Osteoblast (primary cell): ENCODE results near the gene TBXAS1. TPM values are rescaled to one million over a fixed set of nuclear protein-coding genes. Genes with fewer than 3 reads are reported as not detected.

Source experiments
- DNase-seq: peaks from one replicate; pipeline ENCODE4 v3.0.0; 2011; ENCODE audit warnings: low spot score, mixed read lengths; ENCODE audit not compliant: insufficient read length; ENCODE audit errors: missing footprints
- H2AFZ ChIP-seq: 2 replicates; pipeline ENCODE4 v1.6.0; 2011; ENCODE audit warnings: mild to moderate bottlenecking, low read length
- H3K27ac ChIP-seq: 2 replicates; pipeline ENCODE4 v1.5.1; 2011; ENCODE audit warnings: mild to moderate bottlenecking, low read depth, low read length, moderate library complexity
- H3K27me3 ChIP-seq: 2 replicates; pipeline ENCODE4 v1.6.0; 2012; ENCODE audit warnings: mild to moderate bottlenecking, control low read depth, inconsistent platforms, low read length, moderate library complexity; ENCODE audit not compliant: insufficient read depth
- H3K36me3 ChIP-seq: 2 replicates; pipeline ENCODE4 v1.5.1; 2011; ENCODE audit warnings: mild to moderate bottlenecking, low read length, control low read depth, moderate library complexity; ENCODE audit not compliant: insufficient read depth
- H3K4me1 ChIP-seq: 2 replicates; pipeline ENCODE4 v1.5.1; 2011; ENCODE audit warnings: mild to moderate bottlenecking, low read length, control low read depth, moderate library complexity; ENCODE audit not compliant: insufficient read depth
- H3K4me2 ChIP-seq: 2 replicates; pipeline ENCODE4 v1.6.0; 2011; ENCODE audit warnings: mild to moderate bottlenecking, low read length; ENCODE audit not compliant: insufficient read depth
- H3K4me3 ChIP-seq: fragments of 200-600 bp; sonication (generic); 3 replicates; pipeline ENCODE4 v1.5.1; 2012; ENCODE audit warnings: mild to moderate bottlenecking, low read length, inconsistent platforms; ENCODE audit not compliant: insufficient read depth
- H3K79me2 ChIP-seq: 2 replicates; pipeline ENCODE4 v1.6.0; 2012; ENCODE audit warnings: mild to moderate bottlenecking, low read length, control low read depth, inconsistent platforms; ENCODE audit not compliant: insufficient read depth
- H3K9me3 ChIP-seq: 2 replicates; pipeline ENCODE4 v1.5.1; 2011; ENCODE audit warnings: low read depth, low read length, control low read depth
- H4K20me1 ChIP-seq: 2 replicates; pipeline ENCODE4 v1.6.0; 2012; ENCODE audit warnings: mild to moderate bottlenecking, low read length, control low read depth; ENCODE audit not compliant: insufficient read depth
- CTCF ChIP-seq: IDR thresholded peaks from 2 replicates; pipeline ENCODE4 v1.5.1; 2011; ENCODE audit warnings: mild to moderate bottlenecking, low read depth, low read length, moderate library complexity; ENCODE audit errors: extremely low read depth
- total RNA-seq: library from RNA; depleted of rRNA; stranded (reverse); fragments of >200 nt; gene quantifications from 2 replicates; pipeline ENCODE4 v1.2.3, GENCODE V29; 2012

Gene TBXAS1
- total RNA-seq, 1 donor = 0.72 TPM

- H4K20me1 ChIP-seq = no peaks in the 10 kb centered on the region
- no peak for TF ChIP-seq CTCF
- H3K36me3 ChIP-seq = no peaks in the 10 kb centered on the region
- peak overlapping the region; percentile 52 for H3K27ac ChIP-seq
- H3K79me2 ChIP-seq = peaks cover 13% of the 10 kb centered on the region
- H3K4me2 ChIP-seq = peak overlapping the region; percentile 81
- peaks cover 33% of the 10 kb centered on the region for H3K4me1 ChIP-seq
- no peak overlapping the region for H2AFZ ChIP-seq
- H3K27me3 ChIP-seq = no peaks in the 10 kb centered on the region
- peak overlapping the region; percentile 85 for H3K4me3 ChIP-seq
- H3K9me3 ChIP-seq = no peaks in the 10 kb centered on the region
- no peak for DNase-seq
These were observed 231.9 kb downstream of the TBXAS1 start for GRCh38 chr7:140060788-140061606.

GRCh38 chr7:140061607-140061930 is 232.5 kb downstream of the TBXAS1 start:
- no peak for TF ChIP-seq CTCF
- Histone ChIP-seq H3K4me2 (peak overlapping the region; percentile 81), H3K36me3 (no peaks in the 10 kb centered on the region), H4K20me1 (no peaks in the 10 kb centered on the region), H3K4me1 (peaks cover 33% of the 10 kb centered on the region), H3K4me3 (peak overlapping the region; percentile 85), H3K27me3 (no peaks in the 10 kb centered on the region), H2AFZ (no peak overlapping the region), H3K27ac (peak overlapping the region; percentile 52), H3K79me2 (peaks cover 13% of the 10 kb centered on the region), H3K9me3 (no peaks in the 10 kb centered on the region)
- DNase-seq = no peak

GRCh38 chr7:140062118-140062527 is 233.1 kb downstream of the TBXAS1 start:
- no peak for TF ChIP-seq CTCF
- Histone ChIP-seq H3K36me3 (no peaks in the 10 kb centered on the region), H3K79me2 (peaks cover 12% of the 10 kb centered on the region), H3K27me3 (no peaks in the 10 kb centered on the region), H3K4me3 (peak overlapping the region; percentile 85), H2AFZ (peak overlapping the region; percentile 92), H3K9me3 (no peaks in the 10 kb centered on the region), H4K20me1 (no peaks in the 10 kb centered on the region), H3K4me2 (peak overlapping the region; percentile 81), H3K27ac (peak overlapping the region; percentile 78), H3K4me1 (peaks cover 33% of the 10 kb centered on the region)
- no peak for DNase-seq

- Histone ChIP-seq H3K36me3 (no peaks in the 10 kb centered on the region), H3K27ac (peak within 1 kb of the TSS; percentile 78), H3K4me1 (peaks cover 33% of the 10 kb centered on the region), H3K4me3 (peak within 1 kb of the TSS; percentile 85), H3K9me3 (no peaks in the 10 kb centered on the region), H3K4me2 (peak within 1 kb of the TSS; percentile 81), H3K27me3 (no peaks in the 10 kb centered on the region), H3K79me2 (peaks cover 6% of the 10 kb centered on the region), H4K20me1 (no peaks in the 10 kb centered on the region), H2AFZ (peak within 1 kb of the TSS; percentile 92)
- peak; percentile 95 for DNase-seq
- TF ChIP-seq CTCF = no peak
These were observed 233.7 kb downstream of the TBXAS1 start, which contains the start of gene PARP12 for GRCh38 chr7:140062528-140063299. Gene PARP12 (minus strand): TSS chr7:140062951. CDS start chr7:140062847, 104 bp downstream.
